Sciatic nerve (tissue), 2 donors: Measurements from ENCODE around the gene GMCL1. TPM values are rescaled to one million over a fixed set of nuclear protein-coding genes. Genes with fewer than 3 reads are reported as not detected.

ENCODE experiments used
- ATAC-seq: fragments of 200-7000 bp; cut with Tn5 transposase; one replicate; pipeline ENCODE4 v1.9.1; 2020; ENCODE audit warnings: mild to moderate bottlenecking, moderate library complexity
- DNase-seq: peaks from one replicate; pipeline ENCODE4 v3.0.0-alpha.2; 2020; ENCODE audit warnings: low spot score
- intact Hi-C: fragments of 100-400 bp; cut with DNase I; formaldehyde crosslinking; loops from one replicate; pipeline ENCODE4 v1.14.2; 2022
- total RNA-seq: library from RNA; stranded (reverse); fragmentation: NEBNext Ultra II Directional; extraction: Animal tissue kit (Norgen Biotek cat#: 25700); gene quantifications from one replicate; pipeline ENCODE4 v1.2.1, GENCODE V29; 2021
- donor health status: DM: no; HTN: no; CAD: no.
- donor health status: DM: no; HTN: no; CAD: no.

Gene GMCL1
- total RNA-seq, 1 donor from 2014 or later: 24.4 TPM

DNA sequence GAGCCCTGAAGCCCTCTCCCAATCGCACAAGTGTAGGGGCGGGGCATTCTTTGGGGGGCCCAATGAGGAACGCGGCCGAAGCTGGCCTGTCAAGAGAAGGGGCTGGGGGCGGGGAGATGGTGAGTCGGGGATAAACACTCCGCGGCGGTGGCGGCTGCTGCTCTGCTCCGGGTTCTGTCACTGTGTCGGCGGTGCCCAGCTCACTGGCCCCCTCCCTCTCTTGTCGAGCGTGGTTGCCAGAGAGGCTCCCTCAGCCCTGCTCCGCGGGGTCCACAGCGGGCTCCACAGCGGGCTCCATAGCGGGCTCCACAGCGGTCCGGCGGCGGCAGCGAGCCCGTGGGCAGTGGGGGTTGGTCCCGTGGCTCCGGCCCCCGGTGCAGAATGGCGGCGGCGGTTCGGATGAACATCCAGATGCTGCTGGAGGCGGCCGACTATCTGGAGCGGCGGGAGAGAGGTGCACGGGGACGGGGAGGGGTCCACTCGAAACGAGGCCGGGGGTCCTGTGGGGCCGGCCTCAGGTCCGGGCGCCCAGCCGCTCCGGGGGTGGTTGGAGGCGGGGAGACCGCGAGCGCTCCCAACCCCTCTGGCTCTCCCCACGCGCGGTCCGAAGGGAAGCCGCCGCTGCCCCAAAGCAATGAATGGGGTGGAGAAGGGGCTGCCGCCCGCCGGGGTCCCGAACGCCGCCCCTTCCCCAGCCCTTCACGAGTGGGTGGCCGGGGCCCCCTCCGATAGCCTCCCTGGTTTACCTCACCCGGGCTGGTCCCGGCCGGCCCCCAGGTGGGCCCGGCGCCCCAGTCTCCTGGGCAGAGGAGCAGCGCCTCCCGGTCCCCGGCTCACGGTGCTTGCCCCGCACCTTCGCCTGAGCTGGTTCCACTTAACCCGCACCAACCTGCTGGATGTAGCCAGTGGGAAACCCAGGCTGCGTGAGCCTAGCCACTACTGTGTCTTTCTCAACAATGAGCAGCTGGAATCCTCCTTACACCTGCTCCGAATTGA, 85.8 kb downstream of the GMCL1 start, which contains the start of gene MXD1:
Gene MXD1, plus strand, starts transcription at position 160 of the 996 bp plus-strand sequence. Its CDS starts 222 bp downstream, at position 382.
- intact Hi-C loops: loop anchor here (5.0 to 10.0 kb wide), 2 partner anchors 160 to 227 kb away; no protein-coding TSS in a partner anchor
- no peak for ATAC-seq
- peak; percentile 100 for DNase-seq

DNA sequence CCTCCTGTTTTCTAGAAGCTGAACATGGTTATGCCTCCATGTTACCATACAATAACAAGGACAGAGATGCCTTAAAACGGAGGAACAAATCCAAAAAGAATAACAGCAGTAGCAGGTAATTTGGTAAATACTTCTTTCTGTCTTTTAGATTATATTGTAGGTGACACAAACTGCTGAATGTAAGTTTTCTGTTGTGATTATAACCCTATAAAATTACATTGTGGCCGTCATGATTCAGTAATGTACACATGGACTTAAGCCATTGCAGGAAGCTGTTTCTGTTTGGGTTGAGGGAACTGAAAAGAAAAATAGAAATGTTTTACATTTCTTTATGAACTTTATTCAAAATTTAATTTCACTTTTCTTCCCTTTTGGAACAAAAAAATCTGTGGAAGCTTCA, 86.6 kb downstream of the GMCL1 start:
- no peak for ATAC-seq
- intact Hi-C loops: loop anchor here (10.0 kb wide), 1 partner anchor 159 kb away; no protein-coding TSS in a partner anchor
- no peak for DNase-seq

DNA sequence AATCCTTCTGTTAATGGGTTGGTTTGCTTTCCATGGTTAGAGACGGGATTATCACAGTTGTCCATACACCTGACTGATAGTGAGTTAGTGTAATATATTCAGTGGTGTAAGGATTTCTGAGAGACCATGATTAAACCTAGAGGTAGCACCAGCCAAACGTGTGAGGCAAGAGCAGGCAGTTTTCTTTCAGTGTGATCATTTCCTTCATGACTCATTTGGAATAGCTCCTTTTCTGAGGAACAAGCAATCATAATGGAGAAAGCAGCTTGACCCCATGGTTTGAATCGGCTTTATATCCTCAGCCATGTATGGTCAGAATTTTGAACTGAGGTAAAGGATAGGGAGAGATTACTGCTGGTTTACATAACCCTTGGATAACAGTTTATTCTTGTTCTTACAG, 88.4 kb downstream of the GMCL1 start:
- DNase-seq (no peak), ATAC-seq (no peak)
- intact Hi-C loops: loop anchor here (10.0 kb wide), 1 partner anchor 157 kb away; no protein-coding TSS in a partner anchor

DNA sequence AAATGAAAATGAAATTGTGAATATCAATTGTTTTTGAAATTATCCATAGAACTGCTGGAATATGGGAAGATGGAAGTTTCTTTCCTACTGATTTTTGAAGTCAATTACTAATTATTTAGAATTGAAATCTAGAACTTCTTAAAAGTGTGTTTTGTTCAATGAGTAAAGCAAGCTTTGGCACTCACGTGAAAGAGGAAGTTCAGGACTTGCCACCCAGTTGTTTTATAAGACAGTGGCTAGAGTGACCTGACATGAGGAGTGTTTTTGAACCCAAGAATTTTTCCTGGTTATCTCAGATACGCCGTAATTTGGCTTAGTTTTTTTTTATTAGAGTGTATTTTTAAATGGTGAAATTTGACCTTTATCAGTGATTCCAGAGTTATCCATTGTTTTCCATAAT, 88.9 kb downstream of the GMCL1 start:
- intact Hi-C loops: loop anchor here (10.0 kb wide), 1 partner anchor 156 kb away; no protein-coding TSS in a partner anchor

DNA sequence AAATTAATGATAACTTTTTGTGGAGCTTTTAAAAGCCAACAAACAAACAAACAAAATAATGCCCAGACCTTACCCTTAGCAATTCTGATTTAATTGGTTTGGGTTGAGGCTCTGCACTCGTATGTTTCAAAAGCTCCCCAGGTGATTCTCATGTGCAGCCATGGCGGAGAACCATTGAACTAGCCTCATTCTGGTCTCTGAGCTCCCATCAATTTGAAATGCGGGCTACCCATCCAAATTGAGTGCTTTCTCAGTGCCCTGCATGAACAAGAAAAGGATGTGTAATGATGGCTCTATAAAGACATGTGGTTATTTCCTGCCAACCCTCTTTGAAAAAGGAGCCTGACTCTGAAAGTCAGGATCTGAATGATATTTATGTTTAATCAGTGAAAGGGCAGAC, 93.7 kb downstream of the GMCL1 start:
- no peak for DNase-seq
- intact Hi-C loops: no loop called here
- ATAC-seq: no peak

More for the DNA sequence above, 88.9 kb downstream of the GMCL1 start:
- no peak for ATAC-seq
- DNase-seq: no peak

DNA sequence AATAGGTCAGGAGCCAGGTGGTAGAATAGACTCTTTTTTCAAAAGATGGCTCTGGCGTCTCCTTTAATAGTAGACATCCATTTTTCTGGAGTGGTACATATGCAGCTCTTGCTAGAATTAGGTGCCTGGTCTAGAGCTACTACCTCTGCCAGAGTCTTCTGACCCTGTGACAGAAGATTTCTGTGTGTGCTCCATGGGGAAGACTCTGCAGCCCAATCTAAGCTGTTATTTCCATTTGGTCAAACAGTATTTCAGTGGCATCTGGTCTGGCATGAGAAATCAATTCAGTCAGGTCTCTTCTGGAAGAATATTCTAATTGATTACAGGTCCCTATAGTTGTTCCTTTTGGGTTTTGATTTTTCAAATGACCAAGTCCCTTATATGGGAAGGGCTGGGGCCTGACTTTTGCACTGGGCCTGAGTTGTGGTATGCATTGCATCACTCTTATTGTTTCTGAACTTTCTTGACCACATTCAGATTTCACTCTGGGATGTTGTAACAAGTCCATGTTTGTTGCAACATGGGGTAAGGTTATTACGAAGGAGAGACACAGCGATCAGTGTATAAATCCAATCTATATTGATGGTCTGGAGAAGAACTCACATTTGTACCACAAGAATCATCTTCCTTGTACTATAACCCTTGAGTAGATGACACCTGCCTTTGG, 97.5 kb downstream of the GMCL1 start:
- ATAC-seq (peak; percentile 58), DNase-seq (no peak)
- intact Hi-C loops: no loop called here

Other genes starting within 250 kb of the GMCL1 start
- 82.4 TPM for gene AAK1, start 185.9 kb upstream of the GMCL1 start, total RNA-seq
- gene ANXA4, start 87.5 kb upstream of the GMCL1 start, total RNA-seq: 117 TPM
- gene SNRNP27, start 64.3 kb downstream of the GMCL1 start, total RNA-seq: 46.9 TPM
- gene MXD1, start 85.4 kb downstream of the GMCL1 start, total RNA-seq: 25.3 TPM
- 5.6 TPM for gene ASPRV1, start 132.0 kb downstream of the GMCL1 start, total RNA-seq